ENCODE measurements around the gene SUSD2.

DNA sequence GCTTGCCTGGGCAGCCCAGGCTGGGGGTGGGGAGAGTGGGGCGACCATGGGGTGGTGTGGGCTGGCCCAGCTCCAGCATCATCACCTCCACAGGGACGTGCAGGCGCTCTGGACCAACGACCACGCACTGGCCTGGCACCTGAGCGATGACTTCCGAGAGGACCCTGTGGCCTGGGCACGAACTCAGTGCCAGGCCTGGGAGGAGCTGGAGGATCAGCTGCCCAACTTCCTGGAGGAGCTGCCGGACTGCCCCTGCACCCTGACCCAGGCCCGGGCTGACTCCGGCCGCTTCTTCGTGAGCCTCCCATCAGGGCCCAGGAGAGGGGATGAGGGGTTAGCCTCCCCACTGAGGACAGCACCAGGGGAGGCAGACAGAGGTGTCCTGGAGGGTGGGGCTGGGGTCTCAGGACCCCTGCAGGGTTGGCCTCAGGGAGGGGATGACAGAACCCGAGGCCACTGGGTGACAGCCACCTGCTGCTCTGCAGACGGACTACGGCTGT, 3.8 kb downstream of the SUSD2 start:
- TF ChIP-seq, protein P1, sequence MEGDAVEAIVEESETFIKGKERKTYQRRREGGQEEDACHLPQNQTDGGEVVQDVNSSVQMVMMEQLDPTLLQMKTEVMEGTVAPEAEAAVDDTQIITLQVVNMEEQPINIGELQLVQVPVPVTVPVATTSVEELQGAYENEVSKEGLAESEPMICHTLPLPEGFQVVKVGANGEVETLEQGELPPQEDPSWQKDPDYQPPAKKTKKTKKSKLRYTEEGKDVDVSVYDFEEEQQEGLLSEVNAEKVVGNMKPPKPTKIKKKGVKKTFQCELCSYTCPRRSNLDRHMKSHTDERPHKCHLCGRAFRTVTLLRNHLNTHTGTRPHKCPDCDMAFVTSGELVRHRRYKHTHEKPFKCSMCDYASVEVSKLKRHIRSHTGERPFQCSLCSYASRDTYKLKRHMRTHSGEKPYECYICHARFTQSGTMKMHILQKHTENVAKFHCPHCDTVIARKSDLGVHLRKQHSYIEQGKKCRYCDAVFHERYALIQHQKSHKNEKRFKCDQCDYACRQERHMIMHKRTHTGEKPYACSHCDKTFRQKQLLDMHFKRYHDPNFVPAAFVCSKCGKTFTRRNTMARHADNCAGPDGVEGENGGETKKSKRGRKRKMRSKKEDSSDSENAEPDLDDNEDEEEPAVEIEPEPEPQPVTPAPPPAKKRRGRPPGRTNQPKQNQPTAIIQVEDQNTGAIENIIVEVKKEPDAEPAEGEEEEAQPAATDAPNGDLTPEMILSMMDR (IDR thresholded peaks at IDR 0.05; ENCODE audit: poor library complexity) = no peak
- TF ChIP-seq EZH2 (IDR thresholded peaks at IDR 0.05; ENCODE audit: borderline replicate concordance) (no peak), EZH2phosphoT487 (IDR thresholded peaks at IDR 0.05; ENCODE audit: low read depth, severe bottlenecking, unreplicated experiment) (no peak)
